ENCODE data around the gene ZNRF3.

Gene ZNRF3

DNA sequence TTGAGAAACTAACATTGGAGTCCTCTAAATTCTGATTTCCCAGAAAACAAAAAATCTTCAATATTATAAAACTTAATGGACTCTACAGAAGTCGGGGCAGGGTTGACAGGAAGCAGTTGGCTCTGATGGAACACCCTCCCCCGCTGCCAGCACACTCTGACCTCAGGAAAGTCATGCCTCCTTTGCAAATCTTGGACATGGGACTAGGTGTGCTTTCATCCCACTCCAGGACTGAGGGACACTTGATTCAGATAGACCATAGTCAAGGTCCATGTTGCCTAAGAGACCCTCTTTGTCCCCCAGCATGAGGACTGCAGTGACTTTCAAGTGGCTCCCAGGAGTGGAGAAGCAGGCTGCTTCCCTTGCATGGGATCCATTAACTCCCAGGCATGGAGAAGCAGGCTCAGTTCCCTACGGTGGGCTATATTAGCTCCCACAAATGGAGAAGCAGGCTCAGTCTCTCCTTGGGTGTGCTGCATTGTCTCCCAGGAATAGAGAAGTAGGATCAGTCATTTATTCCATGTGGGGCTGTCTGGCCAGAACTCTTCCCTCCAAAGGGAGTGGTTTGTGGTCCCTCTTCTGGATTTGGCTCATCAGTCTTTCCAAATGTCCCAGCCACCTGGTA is 139.9 kb downstream of the ZNRF3 start:
- Histone ChIP-seq H3K9ac (ENCODE audit: low read depth, low read length) (no peak overlapping the region), H3K27ac (ENCODE audit: low read length) (no peak overlapping the region)

DNA sequence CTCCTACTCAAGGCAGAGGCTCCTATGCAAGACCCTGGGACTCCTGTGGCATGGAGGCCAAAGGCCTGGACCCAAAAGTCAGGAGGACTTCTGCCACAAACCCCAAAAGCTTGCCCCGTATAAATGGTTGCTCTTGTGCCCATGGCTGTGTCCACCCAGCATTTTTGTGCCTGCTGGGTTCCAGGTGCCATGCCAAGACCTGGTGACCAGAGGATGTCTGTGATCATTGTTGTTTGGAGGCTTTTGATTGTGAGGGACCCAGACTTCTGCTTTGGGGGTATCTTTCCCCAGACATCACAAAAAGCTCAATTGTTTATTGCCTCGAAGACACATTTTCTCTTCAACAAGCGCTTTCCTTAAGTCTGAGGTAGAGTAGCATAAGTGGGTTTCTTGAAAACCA is 143.2 kb downstream of the ZNRF3 start:
- Histone ChIP-seq H4K20me1 (ENCODE audit: insufficient read depth, low read length) (peaks cover 21% of the 10 kb centered on the region), H3K79me2 (ENCODE audit: insufficient read depth, low read length) (no peaks in the 10 kb centered on the region), H2AFZ (ENCODE audit: low read depth, low read length) (no peak overlapping the region), H3K36me3 (ENCODE audit: insufficient read depth, low read length) (no peaks in the 10 kb centered on the region), H3K9me3 (ENCODE audit: insufficient read depth, low read length, severe bottlenecking) (no peaks in the 10 kb centered on the region), H3K9ac (ENCODE audit: low read depth, low read length) (no peak overlapping the region), H3K4me2 (ENCODE audit: insufficient read depth, low read length) (no peak overlapping the region), H3K4me3 (ENCODE audit: low read depth in 1 of 2, low read length in 2 of 2) (no peak overlapping the region), H3K27me3 (ENCODE audit: insufficient read depth, low read length, poor library complexity) (peaks cover 18% of the 10 kb centered on the region), H3K27ac (ENCODE audit: low read length) (no peak overlapping the region), H3K4me1 (ENCODE audit: insufficient read depth, low read length) (peaks cover 9% of the 10 kb centered on the region; the same call in 1 of the 2 replicates)
- TF ChIP-seq, protein P1, sequence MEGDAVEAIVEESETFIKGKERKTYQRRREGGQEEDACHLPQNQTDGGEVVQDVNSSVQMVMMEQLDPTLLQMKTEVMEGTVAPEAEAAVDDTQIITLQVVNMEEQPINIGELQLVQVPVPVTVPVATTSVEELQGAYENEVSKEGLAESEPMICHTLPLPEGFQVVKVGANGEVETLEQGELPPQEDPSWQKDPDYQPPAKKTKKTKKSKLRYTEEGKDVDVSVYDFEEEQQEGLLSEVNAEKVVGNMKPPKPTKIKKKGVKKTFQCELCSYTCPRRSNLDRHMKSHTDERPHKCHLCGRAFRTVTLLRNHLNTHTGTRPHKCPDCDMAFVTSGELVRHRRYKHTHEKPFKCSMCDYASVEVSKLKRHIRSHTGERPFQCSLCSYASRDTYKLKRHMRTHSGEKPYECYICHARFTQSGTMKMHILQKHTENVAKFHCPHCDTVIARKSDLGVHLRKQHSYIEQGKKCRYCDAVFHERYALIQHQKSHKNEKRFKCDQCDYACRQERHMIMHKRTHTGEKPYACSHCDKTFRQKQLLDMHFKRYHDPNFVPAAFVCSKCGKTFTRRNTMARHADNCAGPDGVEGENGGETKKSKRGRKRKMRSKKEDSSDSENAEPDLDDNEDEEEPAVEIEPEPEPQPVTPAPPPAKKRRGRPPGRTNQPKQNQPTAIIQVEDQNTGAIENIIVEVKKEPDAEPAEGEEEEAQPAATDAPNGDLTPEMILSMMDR (IDR thresholded peaks at IDR 0.05; ENCODE audit: borderline replicate concordance, extremely low read depth, low read length, poor library complexity, severe bottlenecking): no peak
- no peak for TF ChIP-seq EZH2 (IDR thresholded peaks at IDR 0.05; ENCODE audit: borderline replicate concordance, low read depth, low read length, severe bottlenecking)
- DNase-seq: no peak
- no peak for ATAC-seq (ENCODE audit: insufficient read depth, low read depth)

More for the DNA sequence above, 139.9 kb downstream of the ZNRF3 start:
- Histone ChIP-seq H3K4me2 (ENCODE audit: insufficient read depth, low read length) (no peak overlapping the region), H4K20me1 (ENCODE audit: insufficient read depth, low read length) (peaks cover 6% of the 10 kb centered on the region; the same call in 1 of the 2 replicates), H2AFZ (ENCODE audit: low read depth, low read length) (no peak overlapping the region), H3K4me3 (ENCODE audit: low read depth in 1 of 2, low read length in 2 of 2) (no peak overlapping the region), H3K4me1 (ENCODE audit: insufficient read depth, low read length) (no peaks in the 10 kb centered on the region), H3K9me3 (ENCODE audit: insufficient read depth, low read length, severe bottlenecking) (no peaks in the 10 kb centered on the region), H3K27me3 (ENCODE audit: insufficient read depth, low read length, poor library complexity) (no peaks in the 10 kb centered on the region), H3K36me3 (ENCODE audit: insufficient read depth, low read length) (no peaks in the 10 kb centered on the region), H3K79me2 (ENCODE audit: insufficient read depth, low read length) (no peaks in the 10 kb centered on the region)
- ATAC-seq (ENCODE audit: insufficient read depth, low read depth): no peak
- no peak for TF ChIP-seq EZH2 (IDR thresholded peaks at IDR 0.05; ENCODE audit: borderline replicate concordance, low read depth, low read length, severe bottlenecking)
- TF ChIP-seq, protein P1 (IDR thresholded peaks at IDR 0.05; ENCODE audit: borderline replicate concordance, extremely low read depth, low read length, poor library complexity, severe bottlenecking): no peak
- DNase-seq: no peak

DNA sequence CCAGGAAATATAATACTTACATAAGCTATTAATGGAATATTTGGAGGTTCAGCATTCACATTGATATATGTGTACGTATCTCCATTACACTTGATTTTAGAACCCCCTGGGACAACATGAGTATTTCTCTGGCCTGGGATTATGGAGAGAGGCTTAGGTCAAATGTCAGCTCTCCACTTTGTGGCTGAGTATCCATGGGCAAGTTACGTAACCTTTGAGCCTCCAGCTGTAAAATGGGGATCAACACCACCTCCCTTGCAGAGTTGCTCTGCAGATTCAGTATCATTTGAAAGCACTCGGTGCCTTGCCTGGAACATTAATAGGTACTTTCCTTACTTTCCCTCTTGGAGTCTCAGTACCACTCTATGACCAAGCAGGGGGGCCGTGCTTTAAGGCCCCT is 145.1 kb downstream of the ZNRF3 start:
- Histone ChIP-seq H3K9ac (ENCODE audit: low read depth, low read length) (no peak overlapping the region), H3K4me1 (ENCODE audit: insufficient read depth, low read length) (peaks cover 9% of the 10 kb centered on the region; the same call in 1 of the 2 replicates), H3K36me3 (ENCODE audit: insufficient read depth, low read length) (no peaks in the 10 kb centered on the region), H2AFZ (ENCODE audit: low read depth, low read length) (no peak overlapping the region), H3K4me2 (ENCODE audit: insufficient read depth, low read length) (no peak overlapping the region), H3K27ac (ENCODE audit: low read length) (no peak overlapping the region), H4K20me1 (ENCODE audit: insufficient read depth, low read length) (peaks cover 25% of the 10 kb centered on the region), H3K4me3 (ENCODE audit: low read depth in 1 of 2, low read length in 2 of 2) (no peak overlapping the region), H3K9me3 (ENCODE audit: insufficient read depth, low read length, severe bottlenecking) (no peaks in the 10 kb centered on the region), H3K27me3 (ENCODE audit: insufficient read depth, low read length, poor library complexity) (peaks cover 18% of the 10 kb centered on the region), H3K79me2 (ENCODE audit: insufficient read depth, low read length) (no peaks in the 10 kb centered on the region)
- TF ChIP-seq, protein P1 (IDR thresholded peaks at IDR 0.05; ENCODE audit: borderline replicate concordance, extremely low read depth, low read length, poor library complexity, severe bottlenecking): no peak
- no peak for TF ChIP-seq EZH2 (IDR thresholded peaks at IDR 0.05; ENCODE audit: borderline replicate concordance, low read depth, low read length, severe bottlenecking)
- no peak for DNase-seq
- ATAC-seq (ENCODE audit: insufficient read depth, low read depth): no peak
